ENCODE measurements around the gene FNIP1. TPM values are rescaled to one million over a fixed set of nuclear protein-coding genes. Genes with fewer than 3 reads are reported as not detected.

FNIP1 gene
- total and polyA plus RNA-seq, 2 of the 8 experiments (the other 6 are each of a cell fraction or from before 2014, with no cell fraction given): 3.5 to 17.3 TPM

DNA sequence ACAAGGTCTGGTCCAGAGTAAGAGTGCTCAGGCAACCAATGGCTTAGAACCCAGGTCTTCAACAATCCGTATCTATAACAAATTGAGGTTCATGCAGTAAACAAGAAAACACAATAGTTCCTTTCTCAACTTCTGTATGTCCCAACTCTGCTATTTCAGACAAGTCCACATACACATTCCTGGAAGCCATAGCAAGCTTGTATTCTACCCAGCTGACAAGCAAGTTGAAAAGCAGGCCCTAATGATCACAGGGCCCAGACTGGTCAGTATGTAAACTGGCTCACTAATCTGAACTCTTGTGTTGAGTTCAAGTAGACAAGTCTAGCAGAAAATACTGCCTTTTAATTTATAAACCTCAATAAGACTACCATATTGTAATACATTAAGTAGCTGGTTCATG lies 26.9 kb downstream of the FNIP1 start (continued):
- TF ChIP-seq KDM1A (IDR thresholded peaks at IDR 0.05; ENCODE audit: borderline replicate concordance, low read length): no peak
- no peak for TF ChIP-seq RAD21 (IDR thresholded peaks at IDR 0.05 in 1 of 2, conservative IDR thresholded peaks at IDR 0.05 in 1 of 2; ENCODE audit: low read depth in 2 of 2, low read length in 2 of 2)
